Caco-2 (cell line): ENCODE data around the gene GFPT1. TPM values are rescaled to one million over a fixed set of nuclear protein-coding genes. Genes with fewer than 3 reads are reported as not detected.

ENCODE experiments used
- BruUV-seq: library from RNA; stranded (reverse); fragments of 400-500 nt; replicated peaks from 2 replicates; lab custom pipeline; 2021; lab: Mats Ljungman, UMichigan
- CTCF ChIA-PET: fragments of 300-600 bp; sonication (Branson Sonifier 250); formaldehyde crosslinking; loops from one replicate; lab custom pipeline; 2022; ENCODE audit warnings: antibody characterized with exemption; lab: Charles Lee
- POLR2A ChIA-PET: fragments of 300-600 bp; sonication (Branson Sonifier 250); formaldehyde crosslinking; loops from one replicate; lab custom pipeline; 2022; ENCODE audit warnings: antibody characterized with exemption; lab: Charles Lee
- DNase-seq, 2 experiments: peaks; one replicate each; pipeline versions ENCODE4 v3.0.0 to v3.0.0-alpha.2; 2020 to 2022
- H3K27me3 ChIP-seq: replicated peaks from 2 replicates; pipeline ENCODE4 v1.6.0; 2011; ENCODE audit warnings: low read length; ENCODE audit not compliant: control insufficient read depth, insufficient read depth
- H3K36me3 ChIP-seq: 2 replicates; pipeline ENCODE4 v1.5.1; 2011; ENCODE audit warnings: low read length; ENCODE audit not compliant: control insufficient read depth, insufficient read depth
- H3K4me1 ChIP-seq: fragments of 250-450 bp; sonication (Bioruptor Pico); 2 replicates; pipeline ENCODE4 v1.5.1; 2020; ENCODE audit warnings: mild to moderate bottlenecking
- H3K4me3 ChIP-seq: 2 replicates; pipeline ENCODE4 v1.5.1; 2011; ENCODE audit warnings: low read depth, mild to moderate bottlenecking, control low read depth, low read length
- H3K9me3 ChIP-seq: fragments of 250-450 bp; sonication (Bioruptor Pico); 2 replicates; pipeline ENCODE4 v1.5.1; 2020; ENCODE audit warnings: mild to moderate bottlenecking, moderate library complexity
- H3K27ac Mint-ChIP-seq: one replicate; pipeline ENCODE4 v1.8.0; 2022; ENCODE audit warnings: mixed read lengths; ENCODE audit not compliant: unreplicated experiment
- H3K27me3 Mint-ChIP-seq: one replicate; pipeline ENCODE4 v1.8.0; 2022; ENCODE audit warnings: mixed read lengths; ENCODE audit not compliant: insufficient read depth, unreplicated experiment
- H3K36me3 Mint-ChIP-seq: one replicate; pipeline ENCODE4 v1.8.0; 2022; ENCODE audit warnings: mild to moderate bottlenecking, mixed read lengths; ENCODE audit not compliant: insufficient read depth, unreplicated experiment
- H3K4me1 Mint-ChIP-seq: one replicate; pipeline ENCODE4 v1.8.0; 2022; ENCODE audit warnings: low read depth, mixed read lengths; ENCODE audit not compliant: unreplicated experiment
- H3K4me3 Mint-ChIP-seq: one replicate; pipeline ENCODE4 v1.8.0; 2022; ENCODE audit warnings: mild to moderate bottlenecking, moderate library complexity, mixed read lengths; ENCODE audit not compliant: unreplicated experiment
- H3K9me3 Mint-ChIP-seq: one replicate; pipeline ENCODE4 v1.8.0; 2022; ENCODE audit warnings: mixed read lengths; ENCODE audit not compliant: unreplicated experiment
- intact Hi-C: fragments of 100-400 bp; cut with micrococcal nuclease; formaldehyde crosslinking; loops from one replicate; pipeline ENCODE4 v1.10.0; 2022; ENCODE audit not compliant: unreplicated experiment
- total RNA-seq: library from RNA; stranded (reverse); gene quantifications from 2 replicates; pipeline ENCODE4 v1.2.3, GENCODE V29; 2022
- TF ChIP-seq, protein P1 (sequence below), 2 experiments: fragments of 200-600 bp in 1 of 2; IDR thresholded peaks; 1 replicate in 1 of 2; 2 replicates in 1 of 2; pipeline versions ENCODE4 v1.5.1 to v1.8.0; 2011 to 2022; ENCODE audit warnings: antibody characterized with exemption in 1 of 2, control low read depth in 1 of 2, inconsistent platforms in 1 of 2, low read depth in 1 of 2, low read length in 1 of 2, mild to moderate bottlenecking in 1 of 2, moderate library complexity in 1 of 2; ENCODE audit not compliant: insufficient read depth in 1 of 2, severe bottlenecking in 1 of 2, unreplicated experiment in 1 of 2

GFPT1 gene
- total RNA-seq, 1 experiment from 2014 or later, result 129 TPM

- H3K4me1 ChIP-seq, result no peaks in the 10 kb centered on the region
- H3K4me3 ChIP-seq, result no peak overlapping the region
- ChIA-PET CTCF (no interaction called here), POLR2A (no interaction called here)
- intact Hi-C loops, result no loop called here
- TF ChIP-seq, protein P1, sequence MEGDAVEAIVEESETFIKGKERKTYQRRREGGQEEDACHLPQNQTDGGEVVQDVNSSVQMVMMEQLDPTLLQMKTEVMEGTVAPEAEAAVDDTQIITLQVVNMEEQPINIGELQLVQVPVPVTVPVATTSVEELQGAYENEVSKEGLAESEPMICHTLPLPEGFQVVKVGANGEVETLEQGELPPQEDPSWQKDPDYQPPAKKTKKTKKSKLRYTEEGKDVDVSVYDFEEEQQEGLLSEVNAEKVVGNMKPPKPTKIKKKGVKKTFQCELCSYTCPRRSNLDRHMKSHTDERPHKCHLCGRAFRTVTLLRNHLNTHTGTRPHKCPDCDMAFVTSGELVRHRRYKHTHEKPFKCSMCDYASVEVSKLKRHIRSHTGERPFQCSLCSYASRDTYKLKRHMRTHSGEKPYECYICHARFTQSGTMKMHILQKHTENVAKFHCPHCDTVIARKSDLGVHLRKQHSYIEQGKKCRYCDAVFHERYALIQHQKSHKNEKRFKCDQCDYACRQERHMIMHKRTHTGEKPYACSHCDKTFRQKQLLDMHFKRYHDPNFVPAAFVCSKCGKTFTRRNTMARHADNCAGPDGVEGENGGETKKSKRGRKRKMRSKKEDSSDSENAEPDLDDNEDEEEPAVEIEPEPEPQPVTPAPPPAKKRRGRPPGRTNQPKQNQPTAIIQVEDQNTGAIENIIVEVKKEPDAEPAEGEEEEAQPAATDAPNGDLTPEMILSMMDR (IDR thresholded peaks at IDR 0.05; ENCODE audit: insufficient read depth in 1 of 2, low read depth in 1 of 2, low read length in 1 of 2, severe bottlenecking in 1 of 2, unreplicated experiment in 1 of 2), result no peak
- Mint-ChIP-seq H3K4me1 (no peaks in the 10 kb centered on the region), H3K4me3 (no peak overlapping the region), H3K36me3 (no peaks in the 10 kb centered on the region), H3K27ac (no peak overlapping the region), H3K9me3 (no peaks in the 10 kb centered on the region), H3K27me3 (peaks cover 7% of the 10 kb centered on the region)
- no TSS peak for BruUV-seq
- H3K27me3 ChIP-seq, result no peaks in the 10 kb centered on the region
- no peaks in the 10 kb centered on the region for H3K9me3 ChIP-seq
- H3K36me3 ChIP-seq, result no peaks in the 10 kb centered on the region
- no peak for DNase-seq
These were observed 94.8 kb downstream of the GFPT1 start for GRCh38 chr2:69292256-69292655.

GRCh38 chr2:69291721-69292120 lies 95.3 kb downstream of the GFPT1 start:
- H3K9me3 Mint-ChIP-seq, result no peaks in the 10 kb centered on the region
- Histone ChIP-seq H3K9me3 (no peaks in the 10 kb centered on the region), H3K27me3 (no peaks in the 10 kb centered on the region), H3K4me3 (no peak overlapping the region), H3K4me1 (no peaks in the 10 kb centered on the region), H3K36me3 (no peaks in the 10 kb centered on the region)
- ChIA-PET CTCF (no interaction called here), POLR2A (no interaction called here)
- peaks cover 7% of the 10 kb centered on the region for H3K27me3 Mint-ChIP-seq
- BruUV-seq, result no TSS peak
- H3K4me1 Mint-ChIP-seq, result no peaks in the 10 kb centered on the region
- TF ChIP-seq, protein P1 (IDR thresholded peaks at IDR 0.05; ENCODE audit: insufficient read depth in 1 of 2, low read depth in 1 of 2, low read length in 1 of 2, severe bottlenecking in 1 of 2, unreplicated experiment in 1 of 2), result no peak
- intact Hi-C loops, result no loop called here
- H3K36me3 Mint-ChIP-seq, result no peaks in the 10 kb centered on the region
- H3K4me3 Mint-ChIP-seq, result no peak overlapping the region
- DNase-seq, result no peak
- H3K27ac Mint-ChIP-seq, result no peak overlapping the region

DNA sequence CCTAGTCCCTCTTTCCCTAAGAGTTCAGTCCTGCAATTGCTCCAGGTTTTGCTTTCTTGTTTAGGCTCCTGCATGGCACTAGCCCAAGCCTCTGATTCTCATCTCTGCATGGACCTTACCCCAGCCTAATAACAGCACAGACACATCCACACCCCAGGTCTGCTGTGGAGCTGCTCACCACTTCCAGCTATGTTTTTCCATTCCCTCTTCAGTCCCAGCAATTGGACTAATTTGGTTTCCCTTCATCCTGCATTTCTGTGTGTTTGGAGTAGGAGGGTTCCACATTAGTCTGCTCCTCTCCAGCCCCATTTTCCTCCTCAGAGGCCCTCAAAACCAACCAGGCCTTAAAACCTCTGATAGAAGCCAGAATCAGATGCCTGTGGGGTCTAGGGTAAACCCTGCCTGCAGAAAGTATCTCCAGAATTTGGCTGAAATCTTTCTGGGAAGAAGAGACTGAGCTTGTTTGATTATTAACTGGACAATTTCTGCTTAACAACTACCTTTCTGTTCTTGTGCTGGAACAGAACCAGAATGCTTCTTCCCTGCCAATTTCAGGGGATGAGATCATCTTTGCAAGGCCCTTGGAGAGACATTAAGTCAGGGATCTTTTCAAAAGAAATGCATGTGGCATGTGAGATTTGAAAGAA lies 95.9 kb downstream of the GFPT1 start:
- Mint-ChIP-seq H3K4me1 (no peaks in the 10 kb centered on the region), H3K4me3 (no peak overlapping the region), H3K9me3 (no peaks in the 10 kb centered on the region), H3K27me3 (peaks cover 7% of the 10 kb centered on the region), H3K27ac (no peak overlapping the region), H3K36me3 (no peaks in the 10 kb centered on the region)
- intact Hi-C loops, result no loop called here
- no peaks in the 10 kb centered on the region for H3K4me1 ChIP-seq
- no TSS peak for BruUV-seq
- no peak for DNase-seq
- H3K27me3 ChIP-seq, result no peaks in the 10 kb centered on the region
- H3K4me3 ChIP-seq, result no peak overlapping the region
- no peaks in the 10 kb centered on the region for H3K9me3 ChIP-seq
- H3K36me3 ChIP-seq, result no peaks in the 10 kb centered on the region
- ChIA-PET CTCF (no interaction called here), POLR2A (interaction anchor here (0.6 kb wide), 1 partner anchor 75 kb away, joined by 3 read pairs; no protein-coding TSS in a partner anchor)
- TF ChIP-seq, protein P1 (IDR thresholded peaks at IDR 0.05; ENCODE audit: insufficient read depth in 1 of 2, low read depth in 1 of 2, low read length in 1 of 2, severe bottlenecking in 1 of 2, unreplicated experiment in 1 of 2), result no peak
